ENCODE results near the gene NUP85.

The NUP85 gene

GRCh38 chr17:75241502-75241901 lies 36.0 kb downstream of the NUP85 start:
- Histone ChIP-seq H3K27me3 (ENCODE audit: insufficient read depth, low read length) (no peaks in the 10 kb centered on the region), H3K9me3 (ENCODE audit: low read length) (no peaks in the 10 kb centered on the region), H3K36me3 (ENCODE audit: insufficient read depth, low read length) (peaks cover 83% of the 10 kb centered on the region), H4K20me1 (ENCODE audit: insufficient read depth, low read length) (no peaks in the 10 kb centered on the region), H3K4me1 (ENCODE audit: insufficient read depth, low read length, severe bottlenecking) (peaks cover 52% of the 10 kb centered on the region), H3K4me3 (ENCODE audit: low read depth, low read length, poor library complexity, severe bottlenecking) (no peak overlapping the region), H3K9me2 (ENCODE audit: low read depth, low read length) (no peaks in the 10 kb centered on the region), H3K79me2 (ENCODE audit: insufficient read depth, low read length) (no peaks in the 10 kb centered on the region), H2AFZ (ENCODE audit: low read length) (no peak overlapping the region), H3K4me2 (ENCODE audit: low read length) (no peak overlapping the region), H3F3A (ENCODE audit: insufficient read depth, low read length) (peaks cover 8% of the 10 kb centered on the region), H3K27ac (ENCODE audit: low read depth, low read length, poor library complexity, severe bottlenecking) (peak overlapping the region; percentile 94), H3K9ac (ENCODE audit: low read length) (no peak overlapping the region; the same call in 1 of the 2 replicates)
- no peak for TF ChIP-seq EZH2 (IDR thresholded peaks at IDR 0.05; ENCODE audit: borderline replicate concordance, low read length)
- TF ChIP-seq CTCF (IDR thresholded peaks at IDR 0.05; ENCODE audit: low read length): no peak

GRCh38 chr17:75241996-75242460 lies 36.5 kb downstream of the NUP85 start:
- Histone ChIP-seq H3K4me3 (ENCODE audit: low read depth, low read length, poor library complexity, severe bottlenecking) (no peak overlapping the region), H3K27ac (ENCODE audit: low read depth, low read length, poor library complexity, severe bottlenecking) (peak overlapping the region; percentile 94), H3K79me2 (ENCODE audit: insufficient read depth, low read length) (no peaks in the 10 kb centered on the region), H3K9ac (ENCODE audit: low read length) (peak overlapping the region; percentile 7; the same call in 1 of the 2 replicates), H3K27me3 (ENCODE audit: insufficient read depth, low read length) (no peaks in the 10 kb centered on the region), H3K36me3 (ENCODE audit: insufficient read depth, low read length) (peaks cover 80% of the 10 kb centered on the region), H3K9me3 (ENCODE audit: low read length) (no peaks in the 10 kb centered on the region), H3K9me2 (ENCODE audit: low read depth, low read length) (no peaks in the 10 kb centered on the region), H4K20me1 (ENCODE audit: insufficient read depth, low read length) (no peaks in the 10 kb centered on the region), H3K4me2 (ENCODE audit: low read length) (no peak overlapping the region; the same call in 1 of the 2 replicates), H2AFZ (ENCODE audit: low read length) (no peak overlapping the region), H3F3A (ENCODE audit: insufficient read depth, low read length) (peaks cover 7% of the 10 kb centered on the region), H3K4me1 (ENCODE audit: insufficient read depth, low read length, severe bottlenecking) (peaks cover 53% of the 10 kb centered on the region)
- TF ChIP-seq EZH2 (IDR thresholded peaks at IDR 0.05; ENCODE audit: borderline replicate concordance, low read length) (no peak), CTCF (IDR thresholded peaks at IDR 0.05; ENCODE audit: low read length) (no peak)

GRCh38 chr17:75242461-75243042 lies 37.1 kb downstream of the NUP85 start:
- Histone ChIP-seq H3K36me3 (ENCODE audit: insufficient read depth, low read length) (peaks cover 74% of the 10 kb centered on the region), H3K27me3 (ENCODE audit: insufficient read depth, low read length) (no peaks in the 10 kb centered on the region), H3K27ac (ENCODE audit: low read depth, low read length, poor library complexity, severe bottlenecking) (peak overlapping the region; percentile 94), H3K4me1 (ENCODE audit: insufficient read depth, low read length, severe bottlenecking) (peaks cover 53% of the 10 kb centered on the region), H3K4me3 (ENCODE audit: low read depth, low read length, poor library complexity, severe bottlenecking) (no peak overlapping the region), H3F3A (ENCODE audit: insufficient read depth, low read length) (peaks cover 7% of the 10 kb centered on the region), H2AFZ (ENCODE audit: low read length) (no peak overlapping the region), H4K20me1 (ENCODE audit: insufficient read depth, low read length) (no peaks in the 10 kb centered on the region), H3K9me2 (ENCODE audit: low read depth, low read length) (no peaks in the 10 kb centered on the region), H3K79me2 (ENCODE audit: insufficient read depth, low read length) (no peaks in the 10 kb centered on the region), H3K9me3 (ENCODE audit: low read length) (no peaks in the 10 kb centered on the region), H3K4me2 (ENCODE audit: low read length) (no peak overlapping the region; the same call in 1 of the 2 replicates), H3K9ac (ENCODE audit: low read length) (peak overlapping the region; percentile 7; the same call in 1 of the 2 replicates)
- TF ChIP-seq CTCF (IDR thresholded peaks at IDR 0.05; ENCODE audit: low read length): no peak; the same call in 1 of the 2 replicates
- no peak for TF ChIP-seq EZH2 (IDR thresholded peaks at IDR 0.05; ENCODE audit: borderline replicate concordance, low read length)

Measured in OCI-LY1 (cell line).